Activated B cell treated with CpG ODN at 0.5 μM for 24 hours (primary cell): Measurements from ENCODE around the gene TDRD10. TPM values are rescaled to one million over a fixed set of nuclear protein-coding genes. Genes with fewer than 3 reads are reported as not detected.

Experiments
- ATAC-seq: fragments of 200-7000 bp; cut with Tn5 transposase; one replicate; pipeline ENCODE4 v1.10.0; 2021; ENCODE audit warnings: low read depth, mild to moderate bottlenecking, moderate library complexity
- CTCF ChIA-PET: fragments of 350-600 bp; sonication (Branson Sonifier 250); formaldehyde crosslinking; loops from one replicate; lab custom pipeline; 2021; ENCODE audit warnings: antibody characterized with exemption; lab: Charles Lee
- POLR2A ChIA-PET: fragments of 350-600 bp; sonication (Branson Sonifier 250); formaldehyde crosslinking; loops from one replicate; lab custom pipeline; 2021; ENCODE audit warnings: antibody characterized with exemption; lab: Charles Lee
- DNase-seq: peaks from one replicate; pipeline ENCODE4 v3.0.0; 2022
- H3K27ac Mint-ChIP-seq: one replicate; pipeline ENCODE4 v1.8.0; 2020; ENCODE audit warnings: mixed read lengths
- H3K27me3 Mint-ChIP-seq: one replicate; pipeline ENCODE4 v1.8.0; 2021; ENCODE audit warnings: mixed read lengths
- H3K36me3 Mint-ChIP-seq: one replicate; pipeline ENCODE4 v1.8.0; 2021; ENCODE audit warnings: low read depth, mixed read lengths
- H3K4me1 Mint-ChIP-seq: one replicate; pipeline ENCODE4 v1.8.0; 2021; ENCODE audit warnings: mixed read lengths
- H3K4me3 Mint-ChIP-seq: one replicate; pipeline ENCODE4 v1.8.0; 2020; ENCODE audit warnings: mild to moderate bottlenecking, mixed read lengths
- H3K9me3 Mint-ChIP-seq: one replicate; pipeline ENCODE4 v1.8.0; 2020; ENCODE audit warnings: mixed read lengths
- CTCF ChIP-seq: fragments of 200-600 bp; IDR thresholded peaks from one replicate; pipeline ENCODE4 v1.8.0; 2022; ENCODE audit warnings: antibody characterized with exemption, mild to moderate bottlenecking
- intact Hi-C: fragments of 100-400 bp; cut with micrococcal nuclease; formaldehyde crosslinking; loops from one replicate; pipeline ENCODE4 v1.15.1; 2024
- total RNA-seq: library from RNA; stranded (reverse); gene quantifications from 2 replicates; pipeline ENCODE4 v1.2.3, GENCODE V29; 2022

The TDRD10 gene
- total RNA-seq, 1 donor from 2014 or later = not detected

- ChIA-PET POLR2A (no interaction called here), CTCF (interaction anchor here (1.6 kb wide), 1 partner anchor 18 kb away, joined by 4 read pairs; no protein-coding TSS in a partner anchor)
- DNase-seq = no peak
- no peak for ATAC-seq
- TF ChIP-seq CTCF = no peak
- H3K27me3 Mint-ChIP-seq = peaks cover 4% of the 10 kb centered on the region
- H3K9me3 Mint-ChIP-seq = no peaks in the 10 kb centered on the region
- peaks cover 43% of the 10 kb centered on the region for H3K36me3 Mint-ChIP-seq
- H3K4me1 Mint-ChIP-seq = no peaks in the 10 kb centered on the region
- no peak overlapping the region for H3K4me3 Mint-ChIP-seq
- no peak overlapping the region for H3K27ac Mint-ChIP-seq
- intact Hi-C loops = no loop called here
Observed at GRCh38 chr1:154577346-154578057, 75.5 kb downstream of the TDRD10 start.

GRCh38 chr1:154578058-154578418, 76.0 kb downstream of the TDRD10 start:
- DNase-seq (no peak), ATAC-seq (no peak)
- no peaks in the 10 kb centered on the region for H3K4me1 Mint-ChIP-seq
- POLR2A ChIA-PET = no interaction called here
- no peak overlapping the region for H3K4me3 Mint-ChIP-seq
- H3K9me3 Mint-ChIP-seq = no peaks in the 10 kb centered on the region
- peaks cover 4% of the 10 kb centered on the region for H3K27me3 Mint-ChIP-seq
- no peak overlapping the region for H3K27ac Mint-ChIP-seq
- CTCF ChIA-PET = no interaction called here
- peaks cover 48% of the 10 kb centered on the region for H3K36me3 Mint-ChIP-seq
- no peak for TF ChIP-seq CTCF
- intact Hi-C loops = no loop called here

GRCh38 chr1:154579374-154579773, 77.4 kb downstream of the TDRD10 start:
- TF ChIP-seq CTCF = no peak
- H3K4me3 Mint-ChIP-seq = no peak overlapping the region
- no peak for DNase-seq
- H3K4me1 Mint-ChIP-seq = peaks cover 7% of the 10 kb centered on the region
- ChIA-PET CTCF (no interaction called here), POLR2A (interaction anchor here (0.6 kb wide), 1 partner anchor 21 kb away, joined by 3 read pairs; no protein-coding TSS in a partner anchor)
- no peaks in the 10 kb centered on the region for H3K9me3 Mint-ChIP-seq
- H3K27ac Mint-ChIP-seq = no peak overlapping the region
- no peaks in the 10 kb centered on the region for H3K27me3 Mint-ChIP-seq
- intact Hi-C loops = no loop called here
- peaks cover 61% of the 10 kb centered on the region for H3K36me3 Mint-ChIP-seq
- ATAC-seq = no peak

GRCh38 chr1:154581766-154582165, 79.7 kb downstream of the TDRD10 start:
- TF ChIP-seq CTCF = no peak
- Mint-ChIP-seq H3K4me3 (no peak overlapping the region), H3K9me3 (no peaks in the 10 kb centered on the region), H3K4me1 (peaks cover 20% of the 10 kb centered on the region), H3K27ac (no peak overlapping the region), H3K36me3 (peaks cover 85% of the 10 kb centered on the region), H3K27me3 (no peaks in the 10 kb centered on the region)
- DNase-seq = no peak
- POLR2A ChIA-PET = no interaction called here
- no peak for ATAC-seq
- intact Hi-C loops = no loop called here
- CTCF ChIA-PET = no interaction called here

- ChIA-PET POLR2A (no interaction called here), CTCF (no interaction called here)
- Mint-ChIP-seq H3K36me3 (peaks cover 96% of the 10 kb centered on the region), H3K4me3 (no peak overlapping the region), H3K27ac (peak overlapping the region; percentile 78), H3K4me1 (peaks cover 20% of the 10 kb centered on the region), H3K9me3 (no peaks in the 10 kb centered on the region), H3K27me3 (no peaks in the 10 kb centered on the region)
- no peak for ATAC-seq
- no peak for TF ChIP-seq CTCF
- DNase-seq = no peak
- intact Hi-C loops = no loop called here
Observed at GRCh38 chr1:154582885-154583284, 80.9 kb downstream of the TDRD10 start.
